Metanephros (tissue), 1 donor: ENCODE data around the gene RHOH. TPM values are rescaled to one million over a fixed set of nuclear protein-coding genes. Genes with fewer than 3 reads are reported as not detected.

Experiments
- total RNA-seq: library from RNA; depleted of rRNA; stranded (reverse); fragments of >200 nt; gene quantifications from one replicate; pipeline ENCODE4 v1.2.3, GENCODE V29; 2014

The RHOH gene, protein sequence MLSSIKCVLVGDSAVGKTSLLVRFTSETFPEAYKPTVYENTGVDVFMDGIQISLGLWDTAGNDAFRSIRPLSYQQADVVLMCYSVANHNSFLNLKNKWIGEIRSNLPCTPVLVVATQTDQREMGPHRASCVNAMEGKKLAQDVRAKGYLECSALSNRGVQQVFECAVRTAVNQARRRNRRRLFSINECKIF
- 2.8 TPM for total RNA-seq

DNA sequence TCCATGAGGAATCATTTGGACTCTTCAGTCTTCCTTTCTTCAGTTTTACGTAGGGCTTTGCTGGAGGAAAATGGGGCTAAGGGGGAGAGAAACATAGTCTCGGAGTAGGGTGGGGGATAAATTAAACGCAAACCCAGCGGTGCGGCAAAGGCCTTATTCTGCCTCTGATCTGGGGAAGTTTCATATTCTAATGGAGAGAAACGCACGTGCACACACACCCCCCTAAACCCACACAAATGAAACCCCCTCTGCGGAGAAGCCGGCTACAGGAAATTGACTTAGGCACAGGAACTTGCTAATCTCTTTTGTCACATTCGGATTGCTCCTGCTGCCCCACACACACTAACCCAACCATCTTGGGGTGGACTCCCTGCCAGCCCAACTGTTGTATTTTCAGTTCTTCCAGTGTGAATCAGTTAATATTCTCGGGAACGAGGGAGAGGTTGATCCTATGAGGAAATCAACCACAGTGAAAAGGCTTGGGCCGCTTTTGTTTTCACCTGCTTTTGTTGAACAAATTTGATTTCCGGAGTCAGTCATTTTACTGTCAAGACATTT lies at the start of gene RHOH:
Gene RHOH, plus strand, starts transcription at position 308 of the 558 bp plus-strand sequence. CDS start 46,356 bp downstream, outside the sequence.

Other genes starting within 250 kb of the RHOH start
- 62.9 TPM for gene PDS5A, start 219.1 kb upstream of the RHOH start, total RNA-seq
- 25.9 TPM for gene N4BP2, start 140.2 kb upstream of the RHOH start, total RNA-seq
- not detected for gene CHRNA9, start 138.3 kb downstream of the RHOH start, total RNA-seq